HEK293T (cell line): Measurements from ENCODE around the gene TFDP2.

Experiments
- FOXM1 ChIP-seq: fragments of 450-650 bp; IDR thresholded peaks from 2 replicates; pipeline ENCODE4 v1.6.1; 2017; ENCODE audit warnings: mild to moderate bottlenecking, borderline replicate concordance
- LEF1 ChIP-seq: fragments of 450-650 bp; IDR thresholded peaks from 2 replicates; pipeline ENCODE4 v1.6.1; 2017; ENCODE audit warnings: mild to moderate bottlenecking, borderline replicate concordance

DNA sequence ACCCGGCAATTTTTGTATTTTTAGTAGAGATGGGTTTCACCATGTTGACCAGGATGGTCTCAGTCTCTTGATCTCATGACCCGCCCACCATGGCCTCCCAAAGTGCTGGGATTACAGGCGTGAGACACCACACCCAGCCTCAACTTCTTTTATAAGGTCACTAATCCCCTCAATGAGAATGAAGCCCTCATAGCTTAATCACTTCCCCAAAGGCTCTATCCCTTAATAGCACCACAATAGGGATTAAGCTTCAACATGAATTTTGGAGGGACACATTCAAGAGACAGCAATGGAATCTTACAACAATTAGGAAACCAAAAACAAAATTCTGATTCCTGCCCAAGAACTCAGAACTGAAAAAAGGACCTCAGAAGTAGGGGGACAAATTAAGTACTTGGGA is 146.1 kb downstream of the TFDP2 start:
- no peak for TF ChIP-seq FOXM1
- no peak for TF ChIP-seq LEF1
